Smooth muscle cell (in vitro differentiated cells): ENCODE measurements around the gene UFC1. TPM values are rescaled to one million over a fixed set of nuclear protein-coding genes. Genes with fewer than 3 reads are reported as not detected.

Experiments
- DNase-seq: peaks from one replicate; lab custom pipeline; 2025; ENCODE audit not compliant: unreplicated experiment; lab: John Stamatoyannopoulos, UW
- H2AFZ ChIP-seq: fragments of 200-600 bp; sonication (generic); 2 replicates; pipeline ENCODE4 v1.6.0; 2016; ENCODE audit warnings: antibody characterized with exemption, low read depth, mild to moderate bottlenecking
- H3F3A ChIP-seq: fragments of 200-600 bp; sonication (generic); 2 replicates; pipeline ENCODE4 v1.6.0; 2017; ENCODE audit warnings: antibody characterized with exemption, low read depth
- H3K27ac ChIP-seq: fragments of 200-600 bp; sonication (generic); 2 replicates; pipeline ENCODE4 v1.5.1; 2016; ENCODE audit warnings: low read depth, mild to moderate bottlenecking
- H3K27me3 ChIP-seq: fragments of 200-600 bp; sonication (generic); 2 replicates; pipeline ENCODE4 v1.6.1; 2016; ENCODE audit warnings: low read depth, mild to moderate bottlenecking
- H3K36me3 ChIP-seq: fragments of 200-600 bp; sonication (generic); 2 replicates; pipeline ENCODE4 v1.5.1; 2016; ENCODE audit warnings: low read depth
- H3K4me1 ChIP-seq: fragments of 200-600 bp; sonication (generic); 2 replicates; pipeline ENCODE4 v1.5.1; 2016; ENCODE audit warnings: low read depth
- H3K4me2 ChIP-seq: fragments of 200-600 bp; sonication (generic); 2 replicates; pipeline ENCODE4 v1.6.0; 2016; ENCODE audit warnings: mild to moderate bottlenecking
- H3K4me3 ChIP-seq: fragments of 200-600 bp; sonication (generic); 2 replicates; pipeline ENCODE4 v1.5.1; 2016; ENCODE audit warnings: mild to moderate bottlenecking
- H3K79me2 ChIP-seq: fragments of 200-600 bp; sonication (generic); 2 replicates; pipeline ENCODE4 v1.6.0; 2016; ENCODE audit warnings: low read depth, mild to moderate bottlenecking
- H3K9ac ChIP-seq: fragments of 200-600 bp; sonication (generic); 2 replicates; pipeline ENCODE4 v1.6.0; 2016; ENCODE audit warnings: low read depth
- H3K9me3 ChIP-seq: fragments of 200-600 bp; sonication (generic); replicated peaks from 2 replicates; pipeline ENCODE4 v1.5.1; 2016; ENCODE audit warnings: low read depth
- H4K20me1 ChIP-seq: fragments of 200-600 bp; sonication (generic); 2 replicates; pipeline ENCODE4 v1.6.0; 2016; ENCODE audit warnings: low read depth
- WGBS: methylation state at CpG from one replicate; pipeline ENCODE4 v1.1.7; 2016; ENCODE audit warnings: low lambda C conversion rate; 5-methylcytosine and 5-hydroxymethylcytosine counted together
- polyA plus RNA-seq: library from polyadenylated mRNA; unstranded; fragments of >200 nt; fragmentation: Nextera tagmentation; extraction: Ambion mirVana; gene quantifications from 2 replicates; pipeline ENCODE4 v1.2.1, GENCODE V29; 2016
- total RNA-seq: library from RNA; depleted of rRNA; stranded (reverse); fragments of >200 nt; gene quantifications from 2 replicates; pipeline ENCODE4 v1.2.3, GENCODE V29; 2014
- TF ChIP-seq, protein P1 (sequence below): fragments of 200-600 bp; sonication (generic); IDR thresholded peaks from 2 replicates; pipeline ENCODE4 v1.5.1; 2017; ENCODE audit warnings: borderline replicate concordance, mild to moderate bottlenecking, antibody characterized with exemption; ENCODE audit not compliant: insufficient read depth, poor library complexity, severe bottlenecking

The UFC1 gene
- total and polyA plus RNA-seq, 2 experiments from 2014 or later = 57.1 to 81.5 TPM

DNA sequence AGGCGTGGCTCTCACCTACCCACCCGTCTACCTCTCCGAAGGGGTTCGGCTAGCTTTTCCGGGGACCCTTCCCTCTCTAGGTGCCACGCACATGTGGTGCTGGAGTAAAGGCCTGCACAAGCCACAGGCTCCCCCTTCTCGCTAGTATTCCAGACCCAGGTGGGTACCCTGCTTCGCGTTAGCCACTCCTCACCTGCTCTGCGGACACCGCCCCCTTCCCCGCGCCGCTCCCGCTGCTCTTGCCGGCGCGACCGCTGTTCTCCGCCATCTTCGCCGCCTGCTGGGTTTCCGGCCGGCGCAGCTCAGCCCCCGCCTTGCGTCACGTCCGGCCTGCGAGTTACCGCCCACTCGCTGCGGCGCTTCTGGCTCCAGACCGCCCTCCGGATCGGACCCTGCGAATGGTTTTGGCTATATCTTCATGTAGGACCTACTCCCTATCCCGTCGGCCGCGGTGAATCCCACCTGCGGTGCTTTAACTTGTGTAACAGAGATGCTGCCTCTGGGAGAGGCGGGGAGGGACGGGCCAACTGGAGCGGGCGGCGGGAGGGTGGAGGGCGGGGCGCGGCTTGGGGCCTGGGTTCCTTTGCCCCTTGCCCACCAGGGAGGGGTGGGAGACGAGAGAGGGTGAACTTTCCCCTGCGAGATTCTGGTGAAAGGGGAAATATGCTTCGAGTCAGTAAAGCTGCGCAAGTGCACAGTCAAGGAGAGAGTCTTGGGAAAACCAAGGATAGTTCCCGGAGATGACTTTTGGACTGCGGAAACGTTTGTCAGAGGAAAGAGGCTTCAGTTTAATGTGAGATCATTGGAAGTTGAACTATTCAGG lies 35.8 kb upstream of the UFC1 start, which contains the start of the genes NIT1 and PFDN2:
Gene NIT1 (plus strand): TSS at position 347 of the 823 bp plus-strand sequence. CDS start 72 bp downstream, at position 419.
Gene PFDN2 (minus strand): TSS at position 279 of the 823 bp plus-strand sequence. CDS start 11 bp downstream, at position 268.
- Histone ChIP-seq H3K4me3 (peak within 1 kb of the TSS; percentile 89), H3K9ac (peak within 1 kb of the TSS; percentile 98), H4K20me1 (peaks cover 27% of the 10 kb centered on the region), H3F3A (peaks cover 23% of the 10 kb centered on the region), H3K4me1 (peaks cover 11% of the 10 kb centered on the region), H3K9me3 (no peaks in the 10 kb centered on the region), H3K79me2 (peaks cover 59% of the 10 kb centered on the region), H2AFZ (peak within 1 kb of the TSS; percentile 94), H3K27me3 (no peaks in the 10 kb centered on the region), H3K4me2 (peak within 1 kb of the TSS; percentile 95), H3K27ac (peak within 1 kb of the TSS; percentile 100), H3K36me3 (no peaks in the 10 kb centered on the region)
- TF ChIP-seq, protein P1, sequence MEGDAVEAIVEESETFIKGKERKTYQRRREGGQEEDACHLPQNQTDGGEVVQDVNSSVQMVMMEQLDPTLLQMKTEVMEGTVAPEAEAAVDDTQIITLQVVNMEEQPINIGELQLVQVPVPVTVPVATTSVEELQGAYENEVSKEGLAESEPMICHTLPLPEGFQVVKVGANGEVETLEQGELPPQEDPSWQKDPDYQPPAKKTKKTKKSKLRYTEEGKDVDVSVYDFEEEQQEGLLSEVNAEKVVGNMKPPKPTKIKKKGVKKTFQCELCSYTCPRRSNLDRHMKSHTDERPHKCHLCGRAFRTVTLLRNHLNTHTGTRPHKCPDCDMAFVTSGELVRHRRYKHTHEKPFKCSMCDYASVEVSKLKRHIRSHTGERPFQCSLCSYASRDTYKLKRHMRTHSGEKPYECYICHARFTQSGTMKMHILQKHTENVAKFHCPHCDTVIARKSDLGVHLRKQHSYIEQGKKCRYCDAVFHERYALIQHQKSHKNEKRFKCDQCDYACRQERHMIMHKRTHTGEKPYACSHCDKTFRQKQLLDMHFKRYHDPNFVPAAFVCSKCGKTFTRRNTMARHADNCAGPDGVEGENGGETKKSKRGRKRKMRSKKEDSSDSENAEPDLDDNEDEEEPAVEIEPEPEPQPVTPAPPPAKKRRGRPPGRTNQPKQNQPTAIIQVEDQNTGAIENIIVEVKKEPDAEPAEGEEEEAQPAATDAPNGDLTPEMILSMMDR = no peak
- under 1% methylated on average over 56 of the region's 58 CpGs for WGBS
- DNase-seq = peak; percentile 54

GRCh38 chr1:161119092-161119903 lies 34.5 kb upstream of the UFC1 start:
- H2AFZ ChIP-seq = no peak overlapping the region
- peak overlapping the region; percentile 100 for H3K27ac ChIP-seq
- no peaks in the 10 kb centered on the region for H3K27me3 ChIP-seq
- H3K9ac ChIP-seq = peak overlapping the region; percentile 98
- H3K4me1 ChIP-seq = peaks cover 11% of the 10 kb centered on the region
- no peaks in the 10 kb centered on the region for H3K36me3 ChIP-seq
- peak overlapping the region; percentile 95 for H3K4me2 ChIP-seq
- H3K9me3 ChIP-seq = no peaks in the 10 kb centered on the region
- H3K4me3 ChIP-seq = peak overlapping the region; percentile 89
- WGBS = 62% methylated on average over 10 of the region's 10 CpGs
- no peak for DNase-seq
- H3K79me2 ChIP-seq = peaks cover 46% of the 10 kb centered on the region
- H4K20me1 ChIP-seq = peaks cover 21% of the 10 kb centered on the region
- TF ChIP-seq, protein P1 = peak; percentile 35
- H3F3A ChIP-seq = peaks cover 25% of the 10 kb centered on the region

GRCh38 chr1:161121042-161121650 lies 32.6 kb upstream of the UFC1 start:
- Histone ChIP-seq H2AFZ (no peak overlapping the region), H3K4me2 (no peak overlapping the region), H3K4me1 (peaks cover 11% of the 10 kb centered on the region), H3K9ac (no peak overlapping the region), H3K27ac (peak overlapping the region; percentile 100), H3F3A (peaks cover 25% of the 10 kb centered on the region), H3K9me3 (no peaks in the 10 kb centered on the region), H4K20me1 (peaks cover 19% of the 10 kb centered on the region), H3K36me3 (no peaks in the 10 kb centered on the region), H3K79me2 (peaks cover 39% of the 10 kb centered on the region), H3K4me3 (no peak overlapping the region), H3K27me3 (no peaks in the 10 kb centered on the region)
- TF ChIP-seq, protein P1 = no peak
- DNase-seq = no peak
- WGBS = 96% methylated on average over 3 of the region's 3 CpGs
